GM18517 (cell line): ENCODE results near the gene ALG11.
A peak's percentile ranks its signal among the peaks of the same experiment; 100 is the strongest.

Experiments
- ATAC-seq: cut with Tn5 transposase; IDR thresholded peaks from one replicate; pipeline ENCODE4 v1.9.1; 2021; ENCODE audit warnings: mild to moderate bottlenecking, moderate library complexity; ENCODE audit not compliant: unreplicated experiment

ALG11 gene

DNA sequence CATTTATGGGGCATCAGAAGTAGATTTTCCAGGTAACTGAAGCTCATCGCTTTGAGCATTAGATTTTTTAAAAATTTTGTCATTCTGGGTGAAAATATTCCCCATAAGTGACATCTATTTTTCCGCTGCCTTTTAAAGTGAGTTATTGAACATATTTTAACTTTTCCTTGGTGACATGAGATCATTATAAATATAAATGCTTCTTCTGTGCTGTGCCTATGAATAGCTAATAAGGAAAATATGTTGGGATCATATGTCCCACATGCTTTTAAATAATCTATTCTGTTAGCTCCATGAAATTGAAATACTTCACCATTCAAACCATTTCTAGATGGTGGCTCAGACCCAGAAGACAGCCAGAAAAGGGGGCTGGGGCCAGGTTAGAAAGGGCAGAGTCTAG, 15.0 kb upstream of the ALG11 start:
- no peak for ATAC-seq

DNA sequence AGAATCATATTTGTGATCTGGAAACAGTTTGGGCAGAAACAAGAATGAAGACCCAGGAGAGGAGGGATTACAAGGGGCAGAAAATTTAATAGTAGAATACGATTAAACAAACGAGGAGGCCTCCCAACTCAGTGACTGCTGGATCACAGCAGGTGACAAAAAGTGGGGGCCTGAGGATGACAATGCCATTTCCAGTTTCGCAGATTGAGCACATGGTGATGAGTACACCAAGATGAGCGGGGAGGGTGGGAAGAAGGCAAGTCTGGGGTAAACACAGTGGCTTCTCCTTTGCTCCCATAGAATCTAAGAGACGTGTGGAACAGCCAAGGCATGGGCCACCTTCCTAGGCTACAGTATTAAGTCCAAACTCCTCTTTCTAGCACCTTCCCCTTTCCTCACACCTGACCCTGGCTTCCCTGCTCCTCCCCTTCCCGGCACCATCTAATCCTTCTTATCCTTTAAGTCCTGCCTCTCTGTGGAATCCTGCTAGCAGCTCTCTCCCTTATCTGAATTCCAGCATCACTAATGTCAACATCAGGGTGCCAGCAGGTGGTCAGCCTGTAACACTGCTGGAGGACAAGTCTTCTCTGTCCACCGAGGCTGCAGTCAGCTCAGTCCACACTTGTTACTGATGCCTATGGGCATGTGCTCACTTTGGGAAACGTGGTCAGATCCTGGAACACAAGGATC, 14.4 kb upstream of the ALG11 start:
- ATAC-seq: no peak

DNA sequence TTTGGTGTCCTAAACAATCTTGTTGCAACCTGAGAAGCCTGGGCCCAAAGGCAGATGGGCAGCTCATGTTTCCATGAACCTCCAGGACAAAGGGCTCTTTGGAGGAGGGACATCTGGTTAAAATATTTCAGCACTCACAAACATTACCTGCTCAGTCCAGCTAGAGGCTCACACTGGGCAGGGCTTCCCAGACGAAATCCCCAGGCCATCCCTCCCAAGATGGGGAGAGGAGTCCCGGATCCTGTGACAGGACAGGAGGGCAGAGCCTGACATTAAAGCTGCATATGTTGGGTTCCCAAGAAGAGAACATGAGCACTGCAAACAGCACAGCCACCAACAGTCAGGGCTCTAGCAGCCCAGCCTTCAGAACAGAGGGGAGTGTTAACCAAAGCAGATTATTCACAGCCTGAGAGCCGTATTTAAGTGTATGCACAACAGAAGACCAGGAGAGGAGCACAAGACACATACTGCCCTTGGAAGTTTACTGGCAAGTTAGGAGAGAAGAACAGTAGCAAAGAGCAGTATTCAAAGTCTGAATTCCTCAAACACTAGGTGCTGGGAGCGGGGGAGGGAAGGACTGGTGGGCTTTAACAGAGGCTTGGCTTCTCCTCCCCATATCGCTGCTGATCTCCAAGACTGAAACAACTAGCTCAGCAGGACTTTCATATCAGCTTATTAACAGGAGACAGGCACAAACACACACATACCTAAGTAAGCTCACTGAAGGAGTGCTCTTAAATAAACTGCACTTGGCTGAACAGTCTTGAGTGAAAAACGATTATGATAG, 13.3 kb upstream of the ALG11 start:
- ATAC-seq: no peak

DNA sequence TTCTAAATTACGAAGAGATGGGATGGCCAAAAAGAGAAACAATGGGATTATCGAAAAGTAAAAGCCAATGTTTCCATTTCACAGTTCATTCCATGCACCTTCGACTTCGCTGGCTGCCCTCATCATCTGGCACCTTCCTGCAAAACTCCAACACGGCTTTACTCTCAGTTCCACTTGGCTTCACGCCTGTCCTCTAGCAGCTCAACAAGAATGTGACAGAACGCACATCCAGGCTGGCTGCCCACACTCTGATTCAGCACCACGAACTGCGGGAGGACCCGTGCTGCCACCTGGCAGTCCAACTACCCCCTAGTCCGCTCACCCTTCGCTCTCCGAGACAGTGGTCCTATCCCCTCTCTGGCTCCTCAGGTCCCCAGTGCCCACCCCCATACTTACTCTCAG, 12.7 kb upstream of the ALG11 start:
- ATAC-seq: no peak

DNA sequence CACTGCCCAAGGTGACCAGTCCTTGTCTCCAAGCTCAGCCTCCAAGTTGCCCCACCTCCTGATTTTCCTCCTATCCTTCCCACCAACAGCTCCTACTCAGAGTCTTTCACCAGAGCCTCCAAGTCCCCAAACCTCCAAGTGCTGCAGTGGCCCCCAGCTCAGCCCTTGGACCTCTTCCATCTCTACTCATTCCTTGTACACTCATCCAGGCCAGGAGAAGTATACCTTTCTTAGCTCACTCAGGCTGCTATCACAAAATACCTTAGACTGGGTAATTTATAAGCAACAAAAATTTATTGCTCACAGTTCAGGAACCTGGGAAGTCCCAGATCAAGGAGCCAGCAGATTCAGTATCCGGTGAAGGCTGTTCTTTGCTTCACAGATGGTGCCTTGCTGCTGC, 12.3 kb upstream of the ALG11 start:
- ATAC-seq: no peak

DNA sequence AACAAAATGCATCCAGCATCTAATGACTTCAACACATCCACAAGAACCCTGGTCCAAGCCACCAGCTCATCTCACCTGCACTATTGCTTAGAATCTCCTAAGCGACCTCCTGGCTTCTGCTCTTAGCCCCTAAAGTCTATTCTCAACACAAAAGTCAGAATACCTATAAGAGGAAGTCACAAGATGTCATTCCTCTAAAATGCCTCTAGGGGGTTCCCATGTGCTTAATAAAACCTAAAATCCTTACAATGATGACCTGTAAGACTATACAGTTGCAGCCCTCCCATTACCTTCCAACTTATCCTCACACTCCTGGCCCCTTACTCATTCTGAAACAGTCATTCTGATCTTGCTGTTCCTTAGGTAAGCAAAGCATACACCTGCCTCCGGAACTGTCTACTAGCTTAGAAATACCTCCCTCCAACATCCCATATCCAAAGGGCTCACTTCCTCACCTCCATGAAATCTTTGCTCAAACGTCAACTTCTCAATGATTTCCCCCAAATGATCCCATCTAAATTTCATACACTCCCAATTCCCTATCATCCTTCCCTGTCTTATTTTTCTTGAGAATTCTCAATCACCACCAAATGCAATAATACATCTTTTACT, 11.0 kb upstream of the ALG11 start:
- peak; percentile 88 for ATAC-seq

DNA sequence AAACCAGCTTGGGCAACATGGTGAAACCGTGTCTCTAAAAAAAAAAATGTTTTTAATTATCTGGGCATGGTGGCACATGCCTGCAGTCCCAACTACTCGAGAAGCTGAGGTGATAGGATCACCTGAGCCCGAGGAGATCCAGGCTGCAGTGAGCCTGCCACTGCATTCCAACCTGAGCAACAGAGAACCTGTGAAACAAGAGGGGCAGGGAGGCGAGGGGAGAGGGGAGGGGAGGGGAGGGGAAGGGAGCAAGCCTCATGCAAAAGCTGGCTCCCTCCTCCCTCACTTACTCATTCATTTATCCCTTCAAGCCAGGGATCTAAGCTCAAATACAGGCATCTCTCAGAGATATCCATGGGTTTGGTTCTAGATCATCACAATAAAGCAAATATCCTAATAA, 9.8 kb upstream of the ALG11 start:
- ATAC-seq: no peak

DNA sequence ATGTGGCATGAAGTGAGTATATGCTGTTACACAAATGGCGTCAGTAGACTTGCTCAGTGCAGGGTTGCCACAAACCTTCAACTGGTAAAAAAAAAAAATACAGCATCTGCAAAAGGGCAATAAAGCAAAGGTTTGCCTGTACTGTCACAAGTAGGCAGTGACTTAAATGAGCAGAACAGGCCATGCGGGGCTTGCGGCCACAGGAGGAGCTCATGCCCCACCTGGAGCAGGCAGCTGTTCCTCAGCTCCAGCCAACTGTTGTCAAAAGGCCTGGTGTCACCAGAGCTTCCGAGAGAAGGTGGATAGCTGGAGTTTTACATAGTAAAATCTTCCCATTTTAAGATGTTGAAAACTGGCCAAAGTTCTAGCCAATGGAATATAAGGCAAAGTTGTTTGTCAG, 8.7 kb upstream of the ALG11 start:
- ATAC-seq: no peak

DNA sequence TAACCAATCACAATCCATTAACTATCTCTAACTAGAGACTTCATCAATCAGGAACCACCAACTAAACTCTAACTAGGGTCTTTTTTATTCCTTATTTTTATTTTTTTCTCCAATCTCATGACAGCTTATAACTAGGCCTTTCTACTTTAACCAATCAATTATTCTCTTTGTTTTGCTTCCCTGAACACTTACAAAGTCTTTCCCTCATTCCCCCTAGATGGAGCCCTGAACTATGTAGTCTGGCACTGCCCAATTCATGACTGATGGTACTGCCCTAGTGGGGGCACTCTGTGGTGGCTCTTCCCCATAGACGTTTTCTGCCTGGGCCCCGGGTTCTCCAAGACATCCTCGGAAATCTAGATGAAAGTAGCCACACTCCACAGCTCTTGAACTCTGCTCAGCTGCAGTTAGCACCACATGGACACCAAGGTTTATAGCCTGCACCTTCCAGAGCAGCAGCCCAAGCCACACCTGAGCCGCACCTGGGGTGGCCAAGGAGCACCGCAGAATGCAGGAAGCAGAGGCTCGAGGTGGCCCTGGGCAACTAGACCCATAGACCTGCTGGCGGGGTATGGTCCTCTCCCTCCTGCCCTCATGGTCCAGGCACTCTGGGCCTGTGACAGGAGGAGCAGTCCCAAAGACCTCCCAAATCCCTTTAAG, 7.6 kb upstream of the ALG11 start:
- ATAC-seq: no peak

DNA sequence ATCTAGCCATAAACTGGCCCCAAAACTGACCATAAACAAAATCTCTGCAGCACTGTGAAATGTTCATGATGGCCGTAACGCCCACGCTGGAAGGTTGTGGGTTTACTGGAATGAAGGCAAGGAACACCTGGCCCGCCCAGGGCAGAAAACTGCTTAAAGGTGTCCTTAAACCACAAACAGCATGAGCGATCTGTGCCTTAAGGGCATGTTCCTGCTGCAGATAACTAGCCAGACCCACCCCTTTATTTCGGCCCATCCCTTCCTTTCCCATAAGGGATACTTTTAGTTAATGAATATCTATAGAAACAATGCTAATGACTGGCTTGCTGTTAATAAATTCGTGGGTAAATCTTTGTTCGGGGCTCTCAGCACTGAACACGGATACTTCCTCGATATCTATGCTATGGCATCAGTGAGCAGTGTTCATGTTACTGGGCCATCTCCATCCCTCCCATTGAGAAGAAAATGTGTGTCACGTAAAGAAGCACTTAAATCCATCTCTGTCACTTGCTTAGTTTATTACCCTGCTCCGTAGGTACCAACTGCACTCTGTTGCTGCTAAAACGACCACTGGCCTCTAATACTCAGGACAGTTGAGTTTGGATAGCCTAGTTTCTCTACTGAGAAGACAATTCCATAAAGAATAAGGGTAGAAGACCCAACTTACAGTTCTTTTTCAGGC, 6.2 kb upstream of the ALG11 start:
- no peak for ATAC-seq

DNA sequence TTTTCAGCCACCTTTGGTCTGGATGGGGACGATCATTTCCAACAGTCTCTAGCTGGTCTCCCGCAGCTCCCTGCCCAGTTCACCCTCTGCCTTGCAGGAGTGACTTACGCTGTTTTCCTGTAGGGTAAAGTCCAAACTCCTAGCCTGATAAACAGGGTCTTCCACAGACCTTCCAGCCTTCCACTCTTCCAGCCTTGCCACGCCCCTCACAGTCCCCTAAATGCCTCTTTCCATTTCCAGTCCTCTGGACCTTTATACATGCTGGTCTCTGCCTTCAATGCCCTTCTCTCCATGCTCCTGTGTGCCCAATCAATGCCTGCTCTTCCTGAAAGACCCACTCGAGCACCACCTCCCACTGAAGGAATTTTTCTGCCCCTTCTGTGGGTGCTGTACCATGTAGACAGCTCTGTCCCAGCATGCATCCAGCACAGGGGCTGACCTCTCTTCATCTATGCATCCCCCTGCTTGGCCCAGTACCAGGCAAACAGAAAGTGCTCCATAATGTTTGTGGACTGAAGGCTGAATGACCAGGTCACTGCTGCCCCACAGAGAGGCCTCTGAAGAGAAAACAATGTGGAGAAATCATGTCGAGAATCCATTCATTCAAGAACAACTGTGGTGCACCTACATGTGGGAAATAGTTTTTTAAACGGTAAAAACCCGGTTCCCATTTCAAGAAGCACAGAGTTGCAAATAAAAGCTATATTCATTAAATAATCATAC, 5.5 kb upstream of the ALG11 start:
- ATAC-seq: no peak

DNA sequence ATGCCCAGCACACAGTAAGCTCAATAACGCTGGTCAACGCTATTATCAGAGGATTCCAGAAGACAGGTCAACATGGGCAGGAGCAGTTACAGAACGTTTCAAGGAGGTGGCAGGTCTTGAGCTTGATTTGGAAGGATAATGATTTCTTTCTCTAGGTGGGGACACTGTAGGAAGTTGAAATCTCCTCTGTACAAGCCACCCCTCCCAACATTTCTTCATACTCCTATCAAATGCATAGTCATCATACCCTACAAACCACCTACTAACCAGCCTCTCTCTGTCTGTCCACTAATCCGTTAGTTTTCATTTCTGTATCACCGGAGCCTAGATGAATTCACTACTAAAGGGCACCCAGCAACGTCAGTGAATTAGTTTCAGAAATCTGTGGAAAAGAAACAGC, 2.3 kb upstream of the ALG11 start:
- no peak for ATAC-seq

DNA sequence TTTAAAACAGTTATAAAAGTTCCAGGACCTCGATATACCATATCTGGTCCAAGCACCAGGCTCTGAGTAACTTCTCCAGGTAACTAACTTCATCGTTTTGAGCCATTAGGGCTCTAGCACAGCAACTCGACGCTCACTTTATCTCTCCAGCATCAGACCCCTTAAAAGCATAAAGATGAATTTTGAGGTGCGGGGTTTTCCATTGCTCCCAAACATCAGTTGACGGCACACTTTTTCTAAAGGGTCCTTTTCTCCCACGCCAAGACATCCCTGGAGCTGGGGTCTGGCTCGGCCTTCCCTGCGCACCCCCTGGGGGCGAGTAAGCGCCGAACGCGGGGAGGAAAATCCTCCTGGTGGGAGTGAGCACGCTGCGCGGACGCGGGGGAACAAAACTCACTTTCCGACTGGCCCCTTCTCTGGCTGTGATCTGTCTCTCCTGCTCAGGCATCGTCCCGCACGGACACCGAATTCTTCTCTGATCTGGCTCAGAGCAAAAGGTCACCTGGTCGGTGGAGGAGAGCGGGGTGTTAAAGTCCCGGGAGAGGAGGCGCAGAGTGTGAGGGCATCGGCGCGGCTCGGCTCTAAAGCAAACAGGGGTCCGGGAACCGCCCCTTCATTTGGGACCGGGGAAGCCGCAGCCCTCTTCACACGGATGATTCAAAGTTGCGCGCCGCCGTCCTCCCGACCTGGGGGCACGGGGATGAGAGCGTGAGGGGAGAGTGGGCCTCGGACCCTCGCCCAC, 1.1 kb upstream of the ALG11 start, which contains the start of gene ATP7B:
Gene ATP7B (minus strand): TSS at position 561 of the 742 bp plus-strand sequence. CDS start 113 bp downstream, at position 448.
- peak; percentile 1 for ATAC-seq

DNA sequence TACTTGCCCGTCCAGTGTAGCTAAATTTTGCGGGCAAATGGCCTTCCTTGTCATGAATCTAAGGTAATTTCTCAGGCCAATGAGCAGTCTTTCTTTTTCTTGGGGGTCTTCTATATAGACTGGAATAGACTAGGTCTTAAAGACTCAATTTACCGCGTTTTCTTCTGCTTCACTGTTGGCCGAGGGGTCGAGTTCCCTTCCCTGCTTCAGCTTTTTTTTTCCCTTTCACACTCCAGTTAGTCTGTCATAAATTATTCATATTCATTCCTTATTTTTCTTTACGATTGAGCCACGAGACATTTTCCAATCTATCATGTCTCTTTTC, 276 bp downstream of the ALG11 start:
- no peak for ATAC-seq

DNA sequence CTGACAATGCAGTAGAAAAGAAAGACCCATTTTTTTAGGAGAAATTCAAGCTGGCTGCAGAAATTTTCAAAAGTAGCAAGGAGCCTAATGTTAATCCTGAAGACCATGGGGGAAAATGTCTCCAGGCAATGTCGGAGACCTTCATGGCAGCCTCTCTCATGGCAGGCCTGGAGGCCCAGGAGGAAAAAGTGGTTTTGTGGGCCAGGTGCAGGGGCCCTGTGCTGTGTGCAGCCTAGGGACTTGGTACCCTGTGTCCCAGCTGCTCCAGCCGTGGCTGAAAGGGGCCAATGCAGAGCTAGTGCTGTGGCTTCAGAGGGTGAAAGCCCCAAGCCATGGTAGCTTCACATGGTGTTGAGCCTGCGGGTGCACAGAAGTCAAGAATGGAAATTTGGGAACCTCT, 4.1 kb downstream of the ALG11 start:
- ATAC-seq: no peak

DNA sequence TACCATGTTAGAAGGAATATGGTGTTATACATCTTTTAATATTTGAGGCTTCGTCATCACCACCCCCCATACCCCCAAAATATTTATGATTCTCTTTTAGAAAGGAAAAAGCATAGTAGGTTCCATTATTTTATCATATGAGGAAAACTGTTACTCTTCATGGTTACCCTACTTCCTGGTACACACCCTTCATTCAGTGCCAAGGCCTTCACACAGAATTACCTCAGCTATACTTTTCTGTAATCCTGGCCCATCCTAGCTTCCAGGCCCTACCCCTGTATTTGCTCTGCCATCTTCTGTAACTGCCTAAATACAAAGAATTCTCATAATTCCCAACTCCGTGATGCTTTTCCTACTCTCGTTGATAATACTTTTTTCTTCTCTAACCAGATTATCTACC, 8.0 kb downstream of the ALG11 start:
- ATAC-seq: no peak

DNA sequence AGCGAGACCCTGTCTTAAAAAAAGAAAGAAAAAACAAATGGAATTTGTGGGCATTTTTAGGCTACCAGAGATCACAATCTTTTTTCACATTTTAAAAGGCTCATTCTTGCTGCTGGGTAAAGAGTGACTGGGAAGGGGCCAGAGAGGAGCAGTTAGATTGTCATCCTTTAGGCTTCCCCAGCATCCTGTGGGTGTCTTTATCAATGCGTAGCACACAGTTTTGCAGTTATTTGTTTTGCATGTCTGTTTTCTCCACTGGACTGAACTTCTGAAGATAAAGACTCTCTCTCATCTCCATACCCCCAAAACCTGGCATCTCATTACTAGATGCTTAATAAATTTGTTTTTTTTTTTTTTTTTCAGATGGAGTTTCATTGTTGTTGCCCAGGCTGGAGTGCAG, 10.2 kb downstream of the ALG11 start:
- ATAC-seq: no peak

DNA sequence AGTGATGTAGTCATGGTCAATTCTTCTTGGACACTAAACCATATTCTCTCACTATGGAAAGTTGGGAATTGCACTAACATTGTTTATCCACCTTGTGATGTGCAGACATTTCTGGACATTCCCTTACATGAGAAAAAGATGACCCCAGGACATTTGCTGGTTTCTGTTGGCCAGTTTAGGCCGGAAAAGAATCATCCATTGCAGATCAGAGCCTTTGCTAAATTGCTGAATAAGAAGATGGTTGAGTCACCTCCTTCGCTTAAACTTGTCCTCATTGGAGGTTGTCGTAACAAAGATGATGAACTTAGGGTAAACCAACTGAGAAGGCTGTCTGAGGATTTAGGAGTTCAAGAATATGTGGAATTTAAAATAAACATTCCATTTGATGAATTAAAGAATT, 12.3 kb downstream of the ALG11 start, which contains the start of gene UTP14C:
Gene UTP14C (plus strand): TSS at position 211 of the 400 bp plus-strand sequence. CDS start 4,114 bp downstream, outside the sequence.
- ATAC-seq: no peak

DNA sequence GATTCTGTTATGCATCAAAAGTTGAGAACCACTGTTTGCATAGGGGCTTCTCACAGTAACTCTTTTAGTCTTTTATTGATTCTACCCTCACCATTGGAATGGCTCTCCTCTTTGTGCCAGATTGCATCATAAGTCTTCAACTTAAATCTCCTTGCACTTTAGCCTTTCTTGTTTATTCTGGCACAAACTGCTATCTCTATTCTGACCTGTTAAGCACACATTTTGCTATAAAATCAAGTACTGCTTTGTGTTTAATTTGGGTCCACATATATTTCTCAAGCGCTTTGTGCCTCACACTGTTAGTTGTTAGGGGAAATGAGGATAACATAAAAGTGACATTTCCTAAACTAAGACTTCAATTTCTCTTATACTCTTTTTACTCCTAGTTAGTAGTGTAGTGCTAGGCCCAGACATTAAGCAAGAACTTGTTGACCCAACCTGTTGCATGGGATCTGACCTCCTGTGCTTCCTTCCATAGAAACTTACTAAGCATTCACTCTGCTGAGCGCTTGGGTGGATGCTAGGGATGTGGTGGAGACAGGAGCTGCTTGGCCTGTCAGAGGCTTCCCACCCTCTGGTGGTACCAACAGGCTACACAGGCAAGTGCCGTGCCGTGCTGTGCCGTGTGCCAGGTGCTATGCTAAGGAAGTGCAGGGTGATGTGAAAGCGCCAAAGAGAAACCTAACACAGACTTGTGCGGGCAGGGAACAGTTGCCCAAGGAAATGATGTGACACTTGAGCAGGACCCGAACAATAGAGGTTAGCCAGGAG, 13.5 kb downstream of the ALG11 start:
- no peak for ATAC-seq
